ENCODE results near the gene PLTP.

- TF ChIP-seq CTCF (conservative IDR thresholded peaks at IDR 0.05; ENCODE audit: low read depth, low read length) (no peak), EZH2phosphoT487 (IDR thresholded peaks at IDR 0.05; ENCODE audit: borderline replicate concordance, low read length) (no peak), EZH2 (IDR thresholded peaks at IDR 0.05; ENCODE audit: low read length, unreplicated experiment) (no peak)
Measured at GRCh38 chr20:45943613-45944012, 31.7 kb upstream of the PLTP start.

Data from PC-3 (cell line).